Measurements from ENCODE around the gene KRTDAP.

Gene KRTDAP, protein sequence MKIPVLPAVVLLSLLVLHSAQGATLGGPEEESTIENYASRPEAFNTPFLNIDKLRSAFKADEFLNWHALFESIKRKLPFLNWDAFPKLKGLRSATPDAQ

GRCh38 chr19:35490364-35490763 is at the start of gene KRTDAP:
Gene KRTDAP (minus strand): TSS chr19:35490464. CDS start chr19:35490442, 22 bp downstream.
- no peak within 1 kb of the TSS for H3K4me3 ChIP-seq (ENCODE audit: low read length)
- no peak for TF ChIP-seq CTCF (conservative IDR thresholded peaks at IDR 0.05; ENCODE audit: low read length)
- no peak for DNase-seq (ENCODE audit: low read depth)

- no peak for TF ChIP-seq CTCF (conservative IDR thresholded peaks at IDR 0.05; ENCODE audit: low read length)
- DNase-seq (ENCODE audit: low read depth): no peak
- H3K4me3 ChIP-seq (ENCODE audit: low read length): no peak overlapping the region
Observed at GRCh38 chr19:35539850-35540249, 49.6 kb upstream of the KRTDAP start.

GRCh38 chr19:35539314-35539713 is 49.0 kb upstream of the KRTDAP start:
- H3K4me3 ChIP-seq (ENCODE audit: low read length): no peak overlapping the region
- DNase-seq (ENCODE audit: low read depth): no peak
- no peak for TF ChIP-seq CTCF (conservative IDR thresholded peaks at IDR 0.05; ENCODE audit: low read length)

- DNase-seq (ENCODE audit: low read depth): no peak
- no peak for TF ChIP-seq CTCF (conservative IDR thresholded peaks at IDR 0.05; ENCODE audit: low read length)
Observed at GRCh38 chr19:35534803-35535480, 44.7 kb upstream of the KRTDAP start.

DNA sequence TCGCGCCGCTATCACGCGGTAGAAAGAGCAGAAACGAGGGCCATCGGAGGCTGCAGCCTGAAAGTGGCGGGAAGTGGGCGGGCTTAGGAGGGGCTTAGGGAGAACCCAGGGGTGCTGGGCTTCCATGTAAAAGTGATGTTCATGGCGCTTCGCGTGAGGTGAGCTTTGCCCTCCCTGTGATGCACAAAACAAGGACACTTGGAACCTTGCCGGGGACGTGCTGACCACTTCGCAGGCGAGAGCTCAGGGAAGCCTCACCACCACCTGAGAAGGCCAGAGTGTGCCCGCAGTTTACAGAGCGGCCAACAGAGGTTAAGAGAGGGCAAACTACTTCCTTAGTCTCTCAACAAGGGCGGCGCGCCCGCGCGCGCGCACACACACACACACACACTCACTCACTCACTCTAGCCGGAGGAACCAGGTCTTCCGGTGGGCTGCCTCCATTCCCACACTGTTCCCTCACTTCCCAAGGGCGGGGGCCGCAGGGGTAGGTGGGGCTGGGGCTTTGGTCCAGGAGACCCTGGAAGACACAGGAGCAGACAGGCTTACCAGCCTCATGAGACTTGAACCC is 43.6 kb upstream of the KRTDAP start:
- DNase-seq (ENCODE audit: low read depth): peak; percentile 48
- H3K4me3 ChIP-seq (ENCODE audit: low read length): no peak overlapping the region

More at GRCh38 chr19:35534803-35535480, 44.7 kb upstream of the KRTDAP start:
- H3K4me3 ChIP-seq (ENCODE audit: low read length): no peak overlapping the region

GRCh38 chr19:35533201-35533821 is 43.0 kb upstream of the KRTDAP start, which contains the start of gene GAPDHS:
Gene GAPDHS (plus strand): TSS chr19:35533456. CDS start chr19:35533528, 72 bp downstream.
- TF ChIP-seq CTCF (conservative IDR thresholded peaks at IDR 0.05; ENCODE audit: low read length): no peak
- no peak for DNase-seq (ENCODE audit: low read depth)
- no peak within 1 kb of the TSS for H3K4me3 ChIP-seq (ENCODE audit: low read length)

More for the DNA sequence above, 43.6 kb upstream of the KRTDAP start:
- TF ChIP-seq CTCF (conservative IDR thresholded peaks at IDR 0.05; ENCODE audit: low read length): no peak
